ENCODE measurements around the gene PXK. TPM values are rescaled to one million over a fixed set of nuclear protein-coding genes. Genes with fewer than 3 reads are reported as not detected.

PXK gene
- 4.5 to 6.6 TPM (median 5.7 TPM) in 5 replicates for total RNA-seq (2022; extraction: Qiagen RNA extraction)

DNA sequence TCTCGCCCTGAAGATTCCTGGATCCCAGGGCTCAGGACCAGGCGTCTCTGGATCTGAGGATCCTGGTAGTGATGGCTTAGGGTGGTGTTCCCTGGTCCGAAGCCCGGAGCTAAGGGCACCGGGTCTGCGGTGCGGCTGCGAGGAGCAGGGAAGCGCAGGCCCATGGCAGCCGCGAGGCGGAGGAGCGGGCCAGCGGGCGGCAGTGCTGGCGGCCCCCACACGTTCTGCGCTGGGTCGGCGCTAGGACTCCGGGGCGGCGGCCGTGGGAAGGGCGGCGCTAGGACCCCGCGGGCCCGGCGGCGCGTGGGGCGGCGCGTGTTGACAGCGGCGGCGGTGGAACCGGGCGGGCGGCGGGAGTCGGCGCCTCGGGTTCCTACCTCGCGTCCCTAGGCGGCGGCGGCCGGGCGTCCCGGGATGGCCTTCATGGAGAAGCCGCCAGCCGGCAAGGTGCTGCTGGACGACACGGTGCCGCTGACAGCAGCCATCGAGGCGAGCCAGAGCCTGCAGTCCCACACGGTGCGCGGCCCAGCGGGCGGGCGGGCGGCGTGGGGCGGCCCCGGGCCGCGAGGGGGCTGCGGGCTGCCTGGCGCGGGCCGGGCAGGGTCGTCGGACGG, at the start of gene PXK:
TSS of gene PXK (plus strand) at position 318 of the 614 bp plus-strand sequence. CDS start at position 415, 97 bp downstream.

DNA sequence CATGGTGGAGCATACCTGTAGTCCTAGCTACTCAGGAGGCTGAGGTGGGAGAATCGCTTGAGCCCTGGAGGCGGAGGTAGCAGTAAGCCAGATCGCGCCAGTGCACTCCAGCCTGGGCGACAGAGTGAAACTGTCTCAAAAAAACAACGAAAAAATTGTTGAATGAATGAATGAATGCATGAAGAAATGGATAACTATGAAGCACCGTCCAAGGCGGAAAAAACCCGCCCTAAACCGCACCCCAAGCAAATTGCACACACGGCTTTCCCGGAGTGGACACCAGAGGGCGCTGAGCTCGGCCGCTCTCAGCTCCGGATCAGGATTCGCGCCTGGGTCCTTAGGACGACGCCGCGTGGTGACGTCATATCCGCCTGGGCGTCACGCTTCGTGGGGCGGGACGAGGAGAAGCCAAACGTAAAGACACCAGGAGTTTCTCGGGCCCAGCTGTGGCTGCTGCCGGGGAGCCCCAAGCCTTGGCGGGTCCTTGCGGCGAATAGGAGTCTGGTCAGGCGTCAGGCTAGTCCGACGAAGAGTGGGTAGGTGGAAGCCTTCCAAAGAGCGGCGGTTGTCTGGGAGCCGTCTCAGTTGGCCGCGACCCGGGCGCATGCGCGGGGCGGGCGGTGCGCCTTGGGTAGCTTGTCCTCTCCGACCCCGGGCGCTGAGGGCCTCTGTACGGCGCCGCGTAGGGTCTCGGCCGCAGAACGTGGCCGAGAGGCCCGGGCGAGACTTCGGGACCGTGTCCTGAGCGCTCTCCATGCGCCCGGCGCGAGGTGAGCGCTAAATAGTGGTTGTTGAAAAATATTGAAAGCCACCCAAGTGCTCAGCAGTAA, 26.6 kb upstream of the PXK start, which contains the start of the genes HTD2 and RPP14:
TSS of gene HTD2 (plus strand) at position 639 of the 830 bp plus-strand sequence. CDS start 11,094 bp downstream, outside the sequence.
TSS of gene RPP14 (plus strand) at position 364 of the 830 bp plus-strand sequence. CDS start 4,085 bp downstream, outside the sequence.

DNA sequence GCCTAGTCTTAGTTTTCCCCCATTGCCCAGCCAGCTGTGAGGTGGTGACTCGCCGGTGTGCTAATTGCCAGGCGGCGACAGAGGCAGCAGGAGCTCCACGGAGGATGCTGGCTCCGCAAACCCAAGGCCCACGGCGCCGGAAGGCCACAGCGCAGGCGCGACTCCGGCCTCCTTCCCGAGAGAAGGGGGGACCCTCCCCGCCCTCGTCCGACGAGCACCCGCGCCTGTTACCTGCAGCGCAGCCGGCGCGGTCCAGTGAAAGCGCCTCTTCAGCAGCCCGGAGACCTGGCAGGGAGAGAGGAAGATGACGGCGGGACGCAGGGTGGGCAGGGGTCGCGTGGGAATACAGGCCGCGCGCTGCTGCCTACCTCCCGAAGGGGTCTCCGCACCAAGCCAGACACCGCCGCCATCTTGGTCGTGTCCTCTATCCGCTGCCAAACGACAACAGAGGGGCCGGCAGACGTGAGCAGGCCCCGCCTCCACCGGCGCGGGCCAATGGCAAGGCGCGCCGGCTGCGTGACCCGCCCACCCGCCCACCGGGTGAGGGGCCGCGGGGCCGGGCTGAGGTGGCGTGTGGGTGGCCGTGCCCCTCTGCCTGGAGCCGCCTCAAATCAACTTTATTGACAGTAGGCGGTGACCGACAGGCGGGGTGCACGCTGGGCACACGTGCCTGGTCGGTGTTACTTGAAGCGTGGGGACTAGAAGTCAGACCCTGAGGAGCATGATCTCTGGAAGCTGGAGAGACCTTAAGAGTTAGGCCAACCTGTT, 100.9 kb downstream of the PXK start, which contains the start of gene PDHB:
TSS of gene PDHB (minus strand) at position 433 of the 768 bp plus-strand sequence. CDS start at position 410, 23 bp downstream.

Other genes with a start within 250 kb of the PXK start
- gene DNASE1L3, start 121.9 kb upstream of the PXK start, total RNA-seq (2022; extraction: Qiagen RNA extraction), result 0.22 to 0.31 TPM in 2 of 5 replicates, not detected in the others
- 10.0 to 11.0 TPM (median 10.1 TPM) in 5 replicates for gene ABHD6, start 95.1 kb upstream of the PXK start, total RNA-seq (2022; extraction: Qiagen RNA extraction)
- 9.8 to 13.6 TPM (median 10.2 TPM) in 5 replicates for gene RPP14, start 26.6 kb upstream of the PXK start, total RNA-seq (2022; extraction: Qiagen RNA extraction)
- gene HTD2, start 26.4 kb upstream of the PXK start, total RNA-seq (2022; extraction: Qiagen RNA extraction), result 5.0 to 7.4 TPM (median 6.7 TPM) in 5 replicates
- gene PDHB, start 100.9 kb downstream of the PXK start, total RNA-seq (2022; extraction: Qiagen RNA extraction), result 54.3 to 63.3 TPM (median 59.3 TPM) in 5 replicates
- gene KCTD6, start 159.2 kb downstream of the PXK start, total RNA-seq (2022; extraction: Qiagen RNA extraction), result 5.7 to 8.6 TPM (median 7.9 TPM) in 5 replicates
- gene ACOX2, start 204.3 kb downstream of the PXK start, total RNA-seq (2022; extraction: Qiagen RNA extraction), result 6.0 to 9.8 TPM (median 8.0 TPM) in 5 replicates
- 0.17 to 0.29 TPM (median 0.22 TPM) in 5 replicates for gene FAM107A, start 244.5 kb downstream of the PXK start, total RNA-seq (2022; extraction: Qiagen RNA extraction)

All from A549 treated with Hydrocortisone at 1 μM for 4 hours (cell line).